Body of pancreas (tissue), 4 donors: Measurements from ENCODE around the gene PEX6. TPM values are rescaled to one million over a fixed set of nuclear protein-coding genes. Genes with fewer than 3 reads are reported as not detected.

Experiments used
- ATAC-seq: fragments of 150-250 bp; one replicate; pipeline ENCODE4 v1.9.1; 2016
- DNase-seq, 4 donors: peaks; one replicate each; pipeline ENCODE4 v3.0.0-alpha.2; 2019
- H3K27ac ChIP-seq, 4 donors: fragments of 200-600 bp; sonication (generic); 1 replicate in 3 of 4; 2 replicates in 1 of 4; pipeline versions ENCODE4 v1.5.1 to v1.6.1; 2016 to 2019; ENCODE audit warnings: mild to moderate bottlenecking in 1 of 4, mixed read lengths in 1 of 4, moderate library complexity in 1 of 4
- H3K27me3 ChIP-seq, 2 donors: fragments of 200-600 bp; sonication (generic); one replicate each; pipeline ENCODE4 v1.6.0; 2016; ENCODE audit warnings: mild to moderate bottlenecking in 1 of 2
- H3K36me3 ChIP-seq, 2 donors: fragments of 200-600 bp; sonication (generic); replicated peaks in 1 of 2; 2 replicates each; pipeline ENCODE4 v1.5.1; 2016; ENCODE audit warnings: low read depth in 2 of 2; ENCODE audit not compliant: insufficient read depth in 1 of 2
- H3K4me1 ChIP-seq: fragments of 200-600 bp; sonication (generic); one replicate; pipeline ENCODE4 v1.6.0; 2016
- H3K4me3 ChIP-seq, 2 donors: fragments of 200-600 bp; sonication (generic); 1 replicate in 1 of 2; 2 replicates in 1 of 2; pipeline ENCODE4 v1.5.1; 2016 to 2019
- H3K9me3 ChIP-seq, 3 donors: fragments of 200-600 bp; sonication (generic); 1 replicate in 2 of 3; 2 replicates in 1 of 3; pipeline ENCODE4 v1.5.1; 2016
- POLR2A ChIP-seq, 3 donors: fragments of 450-650 bp; IDR thresholded peaks; one replicate each; pipeline ENCODE4 v1.6.1; 2016; ENCODE audit warnings: antibody characterized with exemption in 3 of 3, mild to moderate bottlenecking in 2 of 3
- WGBS, 2 donors: methylation state at CpG; one replicate each; pipeline ENCODE4 v1.1.5; 2017; 5-methylcytosine and 5-hydroxymethylcytosine counted together
- intact Hi-C: fragments of 100-400 bp; cut with DNase I; formaldehyde crosslinking; loops from one replicate; pipeline ENCODE4 v1.15.1; 2023
- total RNA-seq, 2 donors: library from RNA; depleted of rRNA; stranded (reverse); fragments of >200 nt; gene quantifications; one replicate each; pipeline ENCODE4 v1.1.0, GENCODE V29; 2016
- TF ChIP-seq, protein P1 (sequence below), 7 experiments: fragments of 450-650 bp in 4 of 7; fragments of 200-600 bp in 3 of 7; sonication (generic) in 3 of 7; IDR thresholded peaks; one replicate each; pipeline ENCODE4 v1.5.1; 2016 to 2019; ENCODE audit warnings: antibody characterized with exemption in 7 of 7

The PEX6 gene
- total RNA-seq, 2 donors from 2014 or later, result 18.1 to 26.2 TPM

DNA sequence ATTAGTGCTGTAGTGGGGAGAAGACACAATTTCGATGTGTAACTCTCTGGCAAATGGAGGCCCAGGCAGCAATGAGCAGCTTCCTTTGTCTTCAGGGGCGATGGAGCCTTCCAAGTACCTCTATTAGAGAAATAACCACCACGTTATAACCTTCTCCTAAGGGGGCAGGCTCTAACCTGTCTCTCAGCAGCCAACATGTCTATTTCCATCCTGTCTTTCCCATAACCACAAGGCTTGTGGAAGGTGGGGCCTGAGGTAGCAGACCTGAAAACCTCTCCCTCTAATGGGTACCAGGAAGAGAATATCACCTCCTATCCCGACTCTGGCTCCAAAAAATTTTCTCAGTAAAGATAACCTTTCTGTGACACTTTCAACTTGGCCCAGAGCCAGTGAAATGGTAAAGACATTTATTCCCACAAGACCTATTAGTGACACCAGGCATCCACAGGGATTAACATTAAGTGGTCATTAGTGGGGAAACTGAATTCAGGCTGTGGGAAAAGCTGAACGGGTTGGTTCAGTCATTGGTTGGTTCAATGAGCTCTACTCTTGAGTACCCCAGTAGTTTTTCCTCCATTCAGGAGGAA is 4.0 kb downstream of the PEX6 start:
- Histone ChIP-seq H3K4me1 (peaks cover 42% of the 10 kb centered on the region), H3K27ac (no peak overlapping the region), H3K36me3 (no peaks in the 10 kb centered on the region), H3K27me3 (no peaks in the 10 kb centered on the region), H3K4me3 (no peak overlapping the region), H3K9me3 (no peaks in the 10 kb centered on the region)
- no peak for TF ChIP-seq POLR2A (IDR thresholded peaks at IDR 0.05)
- TF ChIP-seq, protein P1, sequence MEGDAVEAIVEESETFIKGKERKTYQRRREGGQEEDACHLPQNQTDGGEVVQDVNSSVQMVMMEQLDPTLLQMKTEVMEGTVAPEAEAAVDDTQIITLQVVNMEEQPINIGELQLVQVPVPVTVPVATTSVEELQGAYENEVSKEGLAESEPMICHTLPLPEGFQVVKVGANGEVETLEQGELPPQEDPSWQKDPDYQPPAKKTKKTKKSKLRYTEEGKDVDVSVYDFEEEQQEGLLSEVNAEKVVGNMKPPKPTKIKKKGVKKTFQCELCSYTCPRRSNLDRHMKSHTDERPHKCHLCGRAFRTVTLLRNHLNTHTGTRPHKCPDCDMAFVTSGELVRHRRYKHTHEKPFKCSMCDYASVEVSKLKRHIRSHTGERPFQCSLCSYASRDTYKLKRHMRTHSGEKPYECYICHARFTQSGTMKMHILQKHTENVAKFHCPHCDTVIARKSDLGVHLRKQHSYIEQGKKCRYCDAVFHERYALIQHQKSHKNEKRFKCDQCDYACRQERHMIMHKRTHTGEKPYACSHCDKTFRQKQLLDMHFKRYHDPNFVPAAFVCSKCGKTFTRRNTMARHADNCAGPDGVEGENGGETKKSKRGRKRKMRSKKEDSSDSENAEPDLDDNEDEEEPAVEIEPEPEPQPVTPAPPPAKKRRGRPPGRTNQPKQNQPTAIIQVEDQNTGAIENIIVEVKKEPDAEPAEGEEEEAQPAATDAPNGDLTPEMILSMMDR (IDR thresholded peaks at IDR 0.05), result no peak
- DNase-seq (no peak), ATAC-seq (no peak)
- 69 to 70% methylated on average over 5 of the region's 5 CpGs for WGBS, 2 donors
- intact Hi-C loops, result no loop called here

DNA sequence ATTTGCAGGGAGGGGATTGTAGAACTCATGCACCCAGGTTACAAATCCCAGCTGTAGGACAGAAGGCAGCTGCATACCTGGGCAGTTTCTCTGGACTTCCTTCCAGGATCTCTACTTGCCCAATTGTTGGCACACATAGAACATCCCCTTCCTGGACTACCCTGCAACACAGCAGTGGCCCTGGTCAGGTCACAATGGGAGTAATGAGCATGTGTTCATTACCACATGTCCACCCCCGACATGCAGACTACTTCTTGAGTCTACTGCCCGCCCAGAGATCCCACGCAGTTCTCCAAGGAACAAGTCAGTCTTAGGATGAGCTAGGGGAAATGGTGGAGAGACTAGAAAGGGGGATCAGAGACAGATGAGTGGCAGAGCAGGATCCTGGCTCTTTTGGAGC is 5.1 kb downstream of the PEX6 start:
- no peak overlapping the region for H3K27ac ChIP-seq
- TF ChIP-seq POLR2A (IDR thresholded peaks at IDR 0.05), result no peak
- TF ChIP-seq, protein P1 (IDR thresholded peaks at IDR 0.05), result no peak
- peaks cover 40% of the 10 kb centered on the region for H3K4me1 ChIP-seq
- 92 to 97% methylated on average over 3 of the region's 3 CpGs for WGBS, 2 donors
- H3K9me3 ChIP-seq, result no peaks in the 10 kb centered on the region
- H3K27me3 ChIP-seq, result no peaks in the 10 kb centered on the region
- no peak overlapping the region for H3K4me3 ChIP-seq
- no peaks in the 10 kb centered on the region for H3K36me3 ChIP-seq
- intact Hi-C loops, result no loop called here
- DNase-seq (no peak), ATAC-seq (no peak)

DNA sequence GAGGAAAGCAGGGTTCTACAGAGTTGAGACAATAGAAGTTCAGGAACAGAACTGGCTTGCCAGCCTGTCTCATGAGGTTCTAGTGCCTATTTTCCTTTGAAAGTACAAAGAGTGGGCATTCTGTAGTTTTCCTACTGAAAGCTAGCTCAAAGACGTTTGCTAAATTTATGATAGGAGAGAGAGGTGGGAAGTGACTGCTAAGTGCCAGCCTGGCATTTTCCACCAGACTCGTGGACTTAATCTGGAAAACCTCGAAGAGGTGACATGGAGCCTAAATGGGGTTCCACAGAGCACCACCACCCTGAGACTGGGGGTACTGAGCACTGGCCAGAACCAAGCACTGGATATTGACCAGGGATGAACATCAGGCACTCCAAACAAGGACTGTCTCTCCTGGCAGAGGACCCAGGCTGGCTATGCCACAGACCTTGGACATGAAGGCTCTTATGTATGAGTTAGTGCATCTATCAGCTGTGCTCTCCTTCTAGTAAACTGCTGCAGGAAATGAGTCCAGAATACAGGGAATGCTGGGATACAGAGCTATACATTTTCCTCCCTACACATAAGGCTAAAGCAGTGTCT is 7.1 kb downstream of the PEX6 start:
- Histone ChIP-seq H3K27ac (peak overlapping the region in 2 of 4 donors; percentile 31 to 67), H3K36me3 (no peaks in the 10 kb centered on the region), H3K4me3 (no peak overlapping the region), H3K4me1 (peaks cover 27% of the 10 kb centered on the region), H3K27me3 (no peaks in the 10 kb centered on the region), H3K9me3 (no peaks in the 10 kb centered on the region)
- DNase-seq (no peak), ATAC-seq (no peak)
- 69 to 83% methylated on average over 3 of the region's 3 CpGs for WGBS, 2 donors
- intact Hi-C loops, result no loop called here
- TF ChIP-seq, protein P1 (IDR thresholded peaks at IDR 0.05), result no peak
- TF ChIP-seq POLR2A (IDR thresholded peaks at IDR 0.05), result no peak

DNA sequence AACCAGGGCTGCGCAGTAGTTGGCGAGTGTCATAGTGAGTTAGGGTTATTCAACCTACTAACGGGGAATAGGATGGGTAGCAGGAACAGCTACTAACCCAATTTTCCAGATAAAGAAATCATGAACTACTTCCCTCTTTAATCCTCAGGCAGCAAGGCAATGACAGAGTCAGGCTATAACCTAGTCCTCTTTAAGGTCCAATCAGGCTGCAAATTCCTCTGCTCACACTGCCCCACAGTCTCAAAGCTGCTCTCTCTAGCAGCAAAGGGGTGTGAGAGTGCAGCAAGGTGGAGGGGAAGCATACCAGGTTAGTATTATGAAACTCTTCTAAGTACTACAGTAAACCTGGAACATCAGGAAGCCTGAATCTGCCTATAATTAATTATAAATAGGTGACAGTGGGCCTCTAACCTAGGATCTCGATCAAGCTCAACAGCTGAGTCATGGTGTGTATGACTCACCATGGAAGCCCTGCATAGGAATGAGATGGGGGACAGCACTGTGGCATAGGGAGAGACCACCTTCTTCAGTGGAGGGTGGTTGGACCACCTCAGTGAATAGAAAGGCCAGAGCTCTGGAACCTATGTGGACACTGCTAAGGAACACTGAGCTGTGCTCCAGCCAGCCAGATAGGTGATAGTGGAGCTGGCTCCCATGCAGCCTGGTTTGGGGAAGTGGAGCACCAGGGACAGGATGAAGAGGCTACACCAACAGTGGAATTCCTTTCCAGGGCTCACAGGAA is 7.9 kb downstream of the PEX6 start:
- 69 to 73% methylated on average over 4 of the region's 4 CpGs for WGBS, 2 donors
- DNase-seq, result no peak
- H3K4me3 ChIP-seq, result no peak overlapping the region
- H3K36me3 ChIP-seq, result no peaks in the 10 kb centered on the region
- peaks cover 20% of the 10 kb centered on the region for H3K4me1 ChIP-seq
- H3K9me3 ChIP-seq, result no peaks in the 10 kb centered on the region
- H3K27me3 ChIP-seq, result no peaks in the 10 kb centered on the region
- ATAC-seq, result no peak
- peak in 1 of 3 donors; percentile 16 for TF ChIP-seq POLR2A (IDR thresholded peaks at IDR 0.05)
- TF ChIP-seq, protein P1 (IDR thresholded peaks at IDR 0.05), result no peak
- H3K27ac ChIP-seq, result peak overlapping the region; percentile 16 to 67 (median 24)
- intact Hi-C loops, result no loop called here
